ENCODE measurements around the gene ZNF791. TPM values are rescaled to one million over a fixed set of nuclear protein-coding genes. Genes with fewer than 3 reads are reported as not detected.

ZNF791 gene
- polyA plus RNA-seq, 3 donors = 5.2 to 8.2 (median 5.9) TPM

DNA sequence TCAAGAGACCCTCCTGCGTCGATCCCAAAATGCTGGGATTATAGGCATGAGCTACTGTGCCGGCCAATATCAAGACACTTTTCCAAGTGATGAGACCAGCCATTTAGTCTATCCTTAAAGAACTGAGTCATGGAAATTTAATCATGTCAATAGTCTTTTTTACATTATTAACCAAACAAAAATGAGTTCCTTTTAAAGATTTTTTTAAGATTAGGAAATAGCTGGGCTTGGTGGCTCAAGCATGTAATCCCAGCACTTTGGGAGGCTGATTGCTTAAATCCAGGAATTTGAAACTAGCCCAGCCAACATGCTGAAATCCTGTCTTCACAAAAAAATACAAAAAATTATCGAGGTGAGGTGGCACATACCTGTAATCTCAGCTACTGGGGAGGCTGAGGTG, 42.8 kb upstream of the ZNF791 start:
- Histone ChIP-seq H3K36me3 (replicated peaks in 1 of 2; ENCODE audit: control insufficient read depth in 1 of 2, insufficient read depth in 2 of 2, low read length in 2 of 2) (no peaks in the 10 kb centered on the region), H2AFZ (ENCODE audit: insufficient read depth, low read depth, low read length, poor library complexity, severe bottlenecking) (no peak overlapping the region), H3K4me3 (replicated peaks in 1 of 3; ENCODE audit: low read depth in 2 of 3, low read length in 3 of 3) (no peak overlapping the region), H3K9ac (ENCODE audit: insufficient read depth, low read length, poor library complexity, severe bottlenecking) (no peak overlapping the region), H3K27me3 (ENCODE audit: control insufficient read depth in 2 of 2, insufficient read depth in 2 of 2, low read length in 2 of 2) (no peaks in the 10 kb centered on the region), H3K4me1 (ENCODE audit: control insufficient read depth in 1 of 2, insufficient read depth in 2 of 2, low read length in 2 of 2) (no peaks in the 10 kb centered on the region), H3K9me3 (replicated peaks in 1 of 2; ENCODE audit: control insufficient read depth in 1 of 2, insufficient read depth in 1 of 2, low read length in 2 of 2) (no peaks in the 10 kb centered on the region), H4K20me1 (ENCODE audit: insufficient read depth, low read length) (no peaks in the 10 kb centered on the region), H3K4me2 (replicated peaks; ENCODE audit: extremely low read depth, low read length, poor library complexity, severe bottlenecking) (no peak overlapping the region), H3K27ac (ENCODE audit: low read depth in 1 of 2, low read length in 2 of 2) (no peak overlapping the region), H3K79me2 (ENCODE audit: insufficient read depth, low read length) (no peaks in the 10 kb centered on the region)
- Mint-ChIP-seq H3K27ac (no peak overlapping the region), H3K36me3 (no peaks in the 10 kb centered on the region), H3K4me3 (no peak overlapping the region), H3K4me1 (peaks cover 2% of the 10 kb centered on the region), H3K27me3 (ENCODE audit: low read depth in 3 of 3) (peaks cover 0 to 11% (median 6%) of the 10 kb centered on the region in 3 donors), H3K9me3 (peaks cover 0 to 3% (median 0%) of the 10 kb centered on the region in 7 donors)
- DNase-seq = no peak
- intact Hi-C loops (cut with micrococcal nuclease) = no loop called here
- TF ChIP-seq, protein P1, sequence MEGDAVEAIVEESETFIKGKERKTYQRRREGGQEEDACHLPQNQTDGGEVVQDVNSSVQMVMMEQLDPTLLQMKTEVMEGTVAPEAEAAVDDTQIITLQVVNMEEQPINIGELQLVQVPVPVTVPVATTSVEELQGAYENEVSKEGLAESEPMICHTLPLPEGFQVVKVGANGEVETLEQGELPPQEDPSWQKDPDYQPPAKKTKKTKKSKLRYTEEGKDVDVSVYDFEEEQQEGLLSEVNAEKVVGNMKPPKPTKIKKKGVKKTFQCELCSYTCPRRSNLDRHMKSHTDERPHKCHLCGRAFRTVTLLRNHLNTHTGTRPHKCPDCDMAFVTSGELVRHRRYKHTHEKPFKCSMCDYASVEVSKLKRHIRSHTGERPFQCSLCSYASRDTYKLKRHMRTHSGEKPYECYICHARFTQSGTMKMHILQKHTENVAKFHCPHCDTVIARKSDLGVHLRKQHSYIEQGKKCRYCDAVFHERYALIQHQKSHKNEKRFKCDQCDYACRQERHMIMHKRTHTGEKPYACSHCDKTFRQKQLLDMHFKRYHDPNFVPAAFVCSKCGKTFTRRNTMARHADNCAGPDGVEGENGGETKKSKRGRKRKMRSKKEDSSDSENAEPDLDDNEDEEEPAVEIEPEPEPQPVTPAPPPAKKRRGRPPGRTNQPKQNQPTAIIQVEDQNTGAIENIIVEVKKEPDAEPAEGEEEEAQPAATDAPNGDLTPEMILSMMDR (IDR thresholded peaks at IDR 0.05) = no peak
- WGBS (ENCODE audit: insufficient coverage) = 100% methylated on average over 4 of the region's 4 CpGs

DNA sequence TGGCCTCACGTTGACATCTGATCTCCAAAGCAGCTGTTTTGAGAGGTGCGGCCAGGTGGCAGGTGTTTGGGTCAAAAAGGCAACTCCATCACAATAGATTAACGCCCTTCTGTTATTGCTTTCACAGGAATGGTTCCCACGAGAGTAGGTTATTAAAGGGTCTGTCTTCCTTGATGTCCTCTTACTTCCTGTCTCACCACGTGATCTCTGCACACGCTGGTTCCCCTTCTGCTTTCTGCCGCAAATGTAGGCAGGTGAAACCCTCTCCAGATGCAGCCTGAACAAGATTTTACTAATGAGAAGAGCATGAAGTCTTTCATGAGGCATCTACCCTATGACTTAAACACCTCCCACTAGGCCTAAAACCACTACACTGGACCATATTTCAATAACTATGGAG, 36.7 kb upstream of the ZNF791 start:
- no peaks in the 10 kb centered on the region for H4K20me1 ChIP-seq (ENCODE audit: insufficient read depth, low read length)
- intact Hi-C loops (cut with micrococcal nuclease) = no loop called here
- Mint-ChIP-seq H3K4me3 (peak overlapping the region in 1 of 2 donors; percentile 66), H3K4me1 (peaks cover 9% of the 10 kb centered on the region), H3K36me3 (peaks cover 6 to 13% of the 10 kb centered on the region in 2 donors), H3K9me3 (peaks cover 12 to 29% (median 24%) of the 10 kb centered on the region in 7 donors), H3K27ac (no peak overlapping the region), H3K27me3 (ENCODE audit: low read depth in 3 of 3) (peaks cover 0 to 7% (median 5%) of the 10 kb centered on the region in 3 donors)
- H2AFZ ChIP-seq (ENCODE audit: insufficient read depth, low read depth, low read length, poor library complexity, severe bottlenecking) = no peak overlapping the region
- peaks cover 3 to 6% of the 10 kb centered on the region in 2 donors for H3K4me1 ChIP-seq (ENCODE audit: control insufficient read depth in 1 of 2, insufficient read depth in 2 of 2, low read length in 2 of 2)
- H3K4me2 ChIP-seq (replicated peaks; ENCODE audit: extremely low read depth, low read length, poor library complexity, severe bottlenecking) = no peak overlapping the region
- H3K27me3 ChIP-seq (ENCODE audit: control insufficient read depth in 2 of 2, insufficient read depth in 2 of 2, low read length in 2 of 2) = no peaks in the 10 kb centered on the region
- no peak overlapping the region for H3K27ac ChIP-seq (ENCODE audit: low read depth in 1 of 2, low read length in 2 of 2)
- no peak overlapping the region for H3K4me3 ChIP-seq (replicated peaks in 1 of 3; ENCODE audit: low read depth in 2 of 3, low read length in 3 of 3)
- WGBS (ENCODE audit: insufficient coverage) = 40% methylated on average over 1 of the region's 7 CpGs
- H3K9me3 ChIP-seq (replicated peaks in 1 of 2; ENCODE audit: control insufficient read depth in 1 of 2, insufficient read depth in 1 of 2, low read length in 2 of 2) = peaks cover 19 to 21% of the 10 kb centered on the region in 2 donors
- H3K79me2 ChIP-seq (ENCODE audit: insufficient read depth, low read length) = no peaks in the 10 kb centered on the region
- DNase-seq = peak in 1 of 3 donors; percentile 10
- peaks cover 0 to 16% of the 10 kb centered on the region in 2 donors for H3K36me3 ChIP-seq (replicated peaks in 1 of 2; ENCODE audit: control insufficient read depth in 1 of 2, insufficient read depth in 2 of 2, low read length in 2 of 2)
- H3K9ac ChIP-seq (ENCODE audit: insufficient read depth, low read length, poor library complexity, severe bottlenecking) = no peak overlapping the region
- TF ChIP-seq, protein P1 (IDR thresholded peaks at IDR 0.05) = no peak
